ENCODE data around the gene CUL9. TPM values are rescaled to one million over a fixed set of nuclear protein-coding genes. Genes with fewer than 3 reads are reported as not detected.
A peak's percentile ranks its signal among the peaks of the same experiment; 100 is the strongest.

The CUL9 gene
- total RNA-seq, 1 donor from 2014 or later, result 57.0 TPM

GRCh38 chr6:43228951-43229802 lies 47.2 kb downstream of the CUL9 start, which contains the start of gene DNPH1:
Gene DNPH1 (minus strand): TSS chr6:43229481. CDS start chr6:43229456, 25 bp downstream.
- peaks cover 26% of the 10 kb centered on the region for H3K27me3 Mint-ChIP-seq
- peak; percentile 78 for DNase-seq (ENCODE audit: low spot score, unreplicated experiment)
- H3K4me3 Mint-ChIP-seq (ENCODE audit: low read depth), result peak within 1 kb of the TSS; percentile 78
- H3K36me3 Mint-ChIP-seq (ENCODE audit: insufficient read depth), result peaks cover 3% of the 10 kb centered on the region
- TF ChIP-seq CTCF (IDR thresholded peaks at IDR 0.05; ENCODE audit: unreplicated experiment), result peak; percentile 97
- no peaks in the 10 kb centered on the region for H3K4me1 Mint-ChIP-seq (ENCODE audit: low read depth)
- H3K27ac Mint-ChIP-seq, result peak within 1 kb of the TSS; percentile 74
- H3K9me3 Mint-ChIP-seq (ENCODE audit: low read depth), result no peaks in the 10 kb centered on the region

GRCh38 chr6:43229803-43230620 lies 48.0 kb downstream of the CUL9 start:
- no peaks in the 10 kb centered on the region for H3K9me3 Mint-ChIP-seq (ENCODE audit: low read depth)
- H3K27ac Mint-ChIP-seq, result peak overlapping the region; percentile 74
- no peak for TF ChIP-seq CTCF (IDR thresholded peaks at IDR 0.05; ENCODE audit: unreplicated experiment)

GRCh38 chr6:43231053-43231452 lies 49.1 kb downstream of the CUL9 start:
- Mint-ChIP-seq H3K9me3 (ENCODE audit: low read depth) (no peaks in the 10 kb centered on the region), H3K4me1 (ENCODE audit: low read depth) (no peaks in the 10 kb centered on the region), H3K27me3 (peaks cover 29% of the 10 kb centered on the region), H3K36me3 (ENCODE audit: insufficient read depth) (no peaks in the 10 kb centered on the region), H3K4me3 (ENCODE audit: low read depth) (peak overlapping the region; percentile 14), H3K27ac (no peak overlapping the region)
- no peak for TF ChIP-seq CTCF (IDR thresholded peaks at IDR 0.05; ENCODE audit: unreplicated experiment)
- DNase-seq (ENCODE audit: low spot score, unreplicated experiment), result no peak

More at GRCh38 chr6:43229803-43230620, 48.0 kb downstream of the CUL9 start:
- Mint-ChIP-seq H3K4me1 (ENCODE audit: low read depth) (no peaks in the 10 kb centered on the region), H3K4me3 (ENCODE audit: low read depth) (peak overlapping the region; percentile 77), H3K36me3 (ENCODE audit: insufficient read depth) (no peaks in the 10 kb centered on the region), H3K27me3 (peaks cover 26% of the 10 kb centered on the region)
- no peak for DNase-seq (ENCODE audit: low spot score, unreplicated experiment)

GRCh38 chr6:43231735-43232450 lies 49.9 kb downstream of the CUL9 start:
- no peak overlapping the region for H3K4me3 Mint-ChIP-seq (ENCODE audit: low read depth)
- DNase-seq (ENCODE audit: low spot score, unreplicated experiment), result no peak
- H3K27ac Mint-ChIP-seq, result no peak overlapping the region
- H3K9me3 Mint-ChIP-seq (ENCODE audit: low read depth), result no peaks in the 10 kb centered on the region
- H3K4me1 Mint-ChIP-seq (ENCODE audit: low read depth), result no peaks in the 10 kb centered on the region
- H3K27me3 Mint-ChIP-seq, result peaks cover 31% of the 10 kb centered on the region
- no peaks in the 10 kb centered on the region for H3K36me3 Mint-ChIP-seq (ENCODE audit: insufficient read depth)
- no peak for TF ChIP-seq CTCF (IDR thresholded peaks at IDR 0.05; ENCODE audit: unreplicated experiment)

- Mint-ChIP-seq H3K27ac (no peak overlapping the region), H3K36me3 (ENCODE audit: insufficient read depth) (no peaks in the 10 kb centered on the region), H3K9me3 (ENCODE audit: low read depth) (no peaks in the 10 kb centered on the region), H3K4me1 (ENCODE audit: low read depth) (no peaks in the 10 kb centered on the region), H3K4me3 (ENCODE audit: low read depth) (no peak overlapping the region), H3K27me3 (peaks cover 39% of the 10 kb centered on the region)
- no peak for TF ChIP-seq CTCF (IDR thresholded peaks at IDR 0.05; ENCODE audit: unreplicated experiment)
- DNase-seq (ENCODE audit: low spot score, unreplicated experiment), result no peak
Observed at GRCh38 chr6:43235841-43236240, 53.8 kb downstream of the CUL9 start.

Measured in progenitor cell of endocrine pancreas (in vitro differentiated cells).